Upper lobe of right lung (tissue), 1 donor: ENCODE data around the gene INTS2. TPM values are rescaled to one million over a fixed set of nuclear protein-coding genes. Genes with fewer than 3 reads are reported as not detected.

ENCODE experiments used
- ATAC-seq: fragments of 200-7000 bp; cut with Tn5 transposase; one replicate; pipeline ENCODE4 v1.9.1; 2020; ENCODE audit warnings: mild to moderate bottlenecking, moderate library complexity
- DNase-seq: peaks from one replicate; pipeline ENCODE4 v3.0.0-alpha.2; 2020
- H3K27ac ChIP-seq: fragments of 200-600 bp; one replicate; pipeline ENCODE4 v1.8.0; 2022
- H3K27me3 ChIP-seq: fragments of 200-600 bp; one replicate; pipeline ENCODE4 v1.8.0; 2022; ENCODE audit warnings: mild to moderate bottlenecking
- H3K36me3 ChIP-seq: fragments of 200-600 bp; one replicate; pipeline ENCODE4 v1.8.0; 2022
- H3K4me1 ChIP-seq: fragments of 200-600 bp; one replicate; pipeline ENCODE4 v1.8.0; 2022
- H3K4me3 ChIP-seq: fragments of 200-600 bp; one replicate; pipeline ENCODE4 v1.8.0; 2022; ENCODE audit warnings: mild to moderate bottlenecking
- H3K9me3 ChIP-seq: fragments of 200-600 bp; one replicate; pipeline ENCODE4 v1.8.0; 2022
- intact Hi-C: fragments of 100-400 bp; cut with DNase I; formaldehyde crosslinking; loops from one replicate; pipeline ENCODE4 v1.11.0; 2022
- total RNA-seq: library from RNA; stranded (reverse); fragmentation: NEBNext Ultra II Directional; extraction: Animal tissue kit (Norgen Biotek cat#: 25700); gene quantifications from one replicate; pipeline ENCODE4 v1.2.1, GENCODE V29; 2021
- TF ChIP-seq, protein P1 (sequence below): fragments of 200-600 bp; IDR thresholded peaks from one replicate; pipeline ENCODE4 v1.8.0; 2022; ENCODE audit warnings: antibody characterized with exemption
- donor health status: DM: no; HTN: yes; CAD: no; lungs with severe emphysema.

Gene INTS2
- total RNA-seq, 1 donor from 2014 or later, result 10.9 TPM

GRCh38 chr17:61967729-61968128 is 39.9 kb upstream of the INTS2 start:
- H3K27me3 ChIP-seq, result no peaks in the 10 kb centered on the region
- H3K27ac ChIP-seq, result no peak overlapping the region
- ATAC-seq, result no peak
- H3K4me1 ChIP-seq, result no peaks in the 10 kb centered on the region
- H3K36me3 ChIP-seq, result peaks cover 97% of the 10 kb centered on the region
- no peak for DNase-seq
- no peak overlapping the region for H3K4me3 ChIP-seq
- TF ChIP-seq, protein P1, sequence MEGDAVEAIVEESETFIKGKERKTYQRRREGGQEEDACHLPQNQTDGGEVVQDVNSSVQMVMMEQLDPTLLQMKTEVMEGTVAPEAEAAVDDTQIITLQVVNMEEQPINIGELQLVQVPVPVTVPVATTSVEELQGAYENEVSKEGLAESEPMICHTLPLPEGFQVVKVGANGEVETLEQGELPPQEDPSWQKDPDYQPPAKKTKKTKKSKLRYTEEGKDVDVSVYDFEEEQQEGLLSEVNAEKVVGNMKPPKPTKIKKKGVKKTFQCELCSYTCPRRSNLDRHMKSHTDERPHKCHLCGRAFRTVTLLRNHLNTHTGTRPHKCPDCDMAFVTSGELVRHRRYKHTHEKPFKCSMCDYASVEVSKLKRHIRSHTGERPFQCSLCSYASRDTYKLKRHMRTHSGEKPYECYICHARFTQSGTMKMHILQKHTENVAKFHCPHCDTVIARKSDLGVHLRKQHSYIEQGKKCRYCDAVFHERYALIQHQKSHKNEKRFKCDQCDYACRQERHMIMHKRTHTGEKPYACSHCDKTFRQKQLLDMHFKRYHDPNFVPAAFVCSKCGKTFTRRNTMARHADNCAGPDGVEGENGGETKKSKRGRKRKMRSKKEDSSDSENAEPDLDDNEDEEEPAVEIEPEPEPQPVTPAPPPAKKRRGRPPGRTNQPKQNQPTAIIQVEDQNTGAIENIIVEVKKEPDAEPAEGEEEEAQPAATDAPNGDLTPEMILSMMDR, result no peak
- H3K9me3 ChIP-seq, result no peaks in the 10 kb centered on the region
- intact Hi-C loops, result no loop called here

DNA sequence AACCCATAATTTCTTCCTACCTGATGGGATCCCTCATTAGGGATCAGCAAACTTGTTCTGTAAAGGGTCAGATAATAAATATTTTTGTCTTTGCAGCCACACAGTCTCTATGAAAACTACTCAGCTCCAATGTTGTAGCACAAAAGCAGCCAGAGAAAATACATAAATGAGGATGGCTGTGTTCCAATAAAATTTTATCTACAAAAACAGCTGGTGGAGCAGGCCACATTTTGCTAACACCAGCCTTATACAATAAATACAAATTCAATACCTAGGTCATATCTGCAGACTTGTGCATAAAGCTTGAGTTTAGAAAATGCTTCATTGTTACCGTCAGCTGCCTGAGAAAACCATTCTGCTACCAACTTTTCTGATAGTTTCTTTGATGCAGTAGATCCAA is 38.4 kb upstream of the INTS2 start:
- H3K9me3 ChIP-seq, result no peaks in the 10 kb centered on the region
- peaks cover 97% of the 10 kb centered on the region for H3K36me3 ChIP-seq
- H3K4me3 ChIP-seq, result no peak overlapping the region
- TF ChIP-seq, protein P1, result no peak
- no peak for ATAC-seq
- no peaks in the 10 kb centered on the region for H3K27me3 ChIP-seq
- H3K4me1 ChIP-seq, result no peaks in the 10 kb centered on the region
- no peak overlapping the region for H3K27ac ChIP-seq
- intact Hi-C loops, result no loop called here
- DNase-seq, result no peak

GRCh38 chr17:61955619-61956018 is 27.8 kb upstream of the INTS2 start:
- DNase-seq (no peak), ATAC-seq (no peak)
- Histone ChIP-seq H3K4me3 (no peak overlapping the region), H3K27me3 (no peaks in the 10 kb centered on the region), H3K9me3 (no peaks in the 10 kb centered on the region), H3K27ac (no peak overlapping the region), H3K36me3 (peaks cover 98% of the 10 kb centered on the region), H3K4me1 (no peaks in the 10 kb centered on the region)
- intact Hi-C loops, result no loop called here
- TF ChIP-seq, protein P1, result no peak

- TF ChIP-seq, protein P1, result no peak
- H3K9me3 ChIP-seq, result no peaks in the 10 kb centered on the region
- intact Hi-C loops, result no loop called here
- peaks cover 85% of the 10 kb centered on the region for H3K36me3 ChIP-seq
- H3K27ac ChIP-seq, result no peak overlapping the region
- no peak for ATAC-seq
- H3K4me1 ChIP-seq, result no peaks in the 10 kb centered on the region
- no peaks in the 10 kb centered on the region for H3K27me3 ChIP-seq
- H3K4me3 ChIP-seq, result no peak overlapping the region
- no peak for DNase-seq
Observed at GRCh38 chr17:61947367-61948078, 19.7 kb upstream of the INTS2 start.

DNA sequence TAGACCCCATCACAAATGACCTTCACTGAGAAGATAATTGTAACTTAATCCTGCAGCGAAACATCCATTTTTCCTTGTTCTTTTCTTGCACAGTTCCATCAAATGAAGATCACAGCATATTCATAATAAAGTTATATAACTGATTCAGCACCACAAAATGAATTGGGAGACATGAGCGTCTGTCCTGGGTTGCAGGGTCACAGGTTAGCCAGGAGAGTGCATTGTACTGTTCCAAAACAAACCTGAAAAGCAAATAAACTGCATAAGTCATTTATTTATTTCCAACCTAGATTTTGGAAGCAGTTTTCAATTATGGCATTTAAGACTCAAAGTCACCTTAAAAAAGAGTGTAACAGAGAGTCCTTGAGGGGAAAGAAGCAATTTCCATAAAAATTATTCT is 18.6 kb upstream of the INTS2 start:
- ATAC-seq (no peak), DNase-seq (no peak)
- no peaks in the 10 kb centered on the region for H3K27me3 ChIP-seq
- H3K9me3 ChIP-seq, result no peaks in the 10 kb centered on the region
- intact Hi-C loops, result no loop called here
- TF ChIP-seq, protein P1, result no peak
- H3K4me1 ChIP-seq, result no peaks in the 10 kb centered on the region
- no peak overlapping the region for H3K4me3 ChIP-seq
- H3K27ac ChIP-seq, result no peak overlapping the region
- H3K36me3 ChIP-seq, result peaks cover 78% of the 10 kb centered on the region

- Histone ChIP-seq H3K4me1 (no peaks in the 10 kb centered on the region), H3K9me3 (no peaks in the 10 kb centered on the region), H3K27me3 (no peaks in the 10 kb centered on the region), H3K36me3 (peaks cover 56% of the 10 kb centered on the region), H3K4me3 (no peak overlapping the region), H3K27ac (no peak overlapping the region)
- ATAC-seq (no peak), DNase-seq (no peak)
- intact Hi-C loops, result no loop called here
- TF ChIP-seq, protein P1, result no peak
Observed at GRCh38 chr17:61943117-61943516, 15.3 kb upstream of the INTS2 start.
